Medulla oblongata (tissue), 1 donor: Measurements from ENCODE around the gene OTOA.
"Not testable (repeated sequence)": the region's sequence is repeated elsewhere in the genome, so short reads cannot be mapped to it uniquely, and the experiment has no call there.

Source experiments
- DNase-seq: peaks from one replicate; pipeline ENCODE4 v3.0.0-alpha.2; 2015; ENCODE audit errors: extremely low spot score

OTOA gene

DNA sequence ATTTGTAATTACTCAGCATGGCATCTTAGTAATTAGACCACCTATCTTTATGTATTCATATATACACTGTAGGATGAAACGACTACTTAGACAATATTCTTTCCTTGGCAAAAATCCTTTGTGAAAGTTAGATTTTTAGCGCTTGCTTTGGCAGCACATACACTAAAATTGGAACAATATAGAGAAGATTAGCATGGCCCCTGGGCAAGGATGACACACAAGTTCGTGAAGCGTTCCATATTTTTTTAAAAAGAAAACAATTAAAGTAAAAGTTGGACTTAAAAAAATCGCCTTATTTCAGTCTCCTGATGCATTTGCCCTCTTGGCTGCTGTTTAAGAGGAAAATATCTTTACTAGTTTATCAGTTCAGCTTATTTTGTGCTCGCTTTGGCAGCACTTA, 21.9 kb upstream of the OTOA start:
- DNase-seq = no peak

DNA sequence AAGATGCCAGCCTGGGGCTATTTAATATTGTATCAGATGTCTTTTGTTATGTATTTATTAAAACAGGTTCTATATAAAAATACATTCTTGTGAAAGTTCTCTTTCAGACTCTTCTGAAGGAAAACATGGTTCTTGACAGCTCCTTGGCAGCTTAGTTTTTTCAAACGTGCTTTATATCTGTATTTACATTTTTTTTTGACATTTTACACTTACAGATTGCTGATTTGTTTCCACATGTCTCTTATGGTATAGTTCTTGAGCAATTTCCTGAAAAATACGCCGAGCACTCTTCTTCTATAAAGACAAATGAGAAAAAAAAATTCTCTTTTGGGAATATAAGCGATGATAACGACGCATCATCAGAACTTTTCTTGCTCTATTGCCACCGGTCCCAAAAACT, 20.9 kb upstream of the OTOA start:
- no peak for DNase-seq

DNA sequence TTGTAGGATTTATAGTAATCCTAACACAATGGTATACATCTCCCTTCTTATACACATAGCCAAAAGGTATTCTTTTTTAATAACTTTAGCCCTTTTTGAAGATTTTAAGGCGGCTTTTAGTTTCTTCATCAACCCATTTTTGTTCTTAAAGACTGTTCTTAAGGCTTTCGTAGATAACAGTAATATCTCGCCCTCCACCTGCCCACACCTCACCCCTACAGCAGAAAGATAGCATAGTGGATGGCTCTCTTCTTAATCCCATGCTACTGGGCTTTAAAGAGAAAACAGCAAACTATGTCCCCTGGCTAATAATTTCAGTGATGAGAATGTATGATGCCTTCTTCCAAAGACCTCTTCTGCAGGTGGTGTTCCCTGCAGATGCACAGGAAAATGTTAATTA, 20.0 kb upstream of the OTOA start:
- no peak for DNase-seq

DNA sequence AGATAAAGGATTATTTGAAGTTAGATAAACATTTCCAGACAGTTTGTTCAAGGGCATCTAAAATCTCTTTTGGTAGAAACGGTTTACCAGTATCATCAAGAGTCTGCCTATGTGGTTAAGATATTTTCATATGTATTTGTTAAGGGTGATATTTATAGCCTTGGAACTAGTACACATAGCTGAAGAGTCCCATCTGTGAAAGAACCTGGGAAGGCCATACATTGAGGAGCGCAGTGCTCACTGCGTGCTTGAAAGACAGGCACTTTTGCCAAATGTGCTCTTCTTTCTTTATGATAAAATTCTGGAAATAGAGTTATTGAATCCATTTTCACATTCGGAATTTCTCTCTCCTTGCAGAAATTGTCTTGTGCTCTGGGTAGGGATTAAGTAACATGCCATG, 19.1 kb upstream of the OTOA start:
- DNase-seq = no peak

DNA sequence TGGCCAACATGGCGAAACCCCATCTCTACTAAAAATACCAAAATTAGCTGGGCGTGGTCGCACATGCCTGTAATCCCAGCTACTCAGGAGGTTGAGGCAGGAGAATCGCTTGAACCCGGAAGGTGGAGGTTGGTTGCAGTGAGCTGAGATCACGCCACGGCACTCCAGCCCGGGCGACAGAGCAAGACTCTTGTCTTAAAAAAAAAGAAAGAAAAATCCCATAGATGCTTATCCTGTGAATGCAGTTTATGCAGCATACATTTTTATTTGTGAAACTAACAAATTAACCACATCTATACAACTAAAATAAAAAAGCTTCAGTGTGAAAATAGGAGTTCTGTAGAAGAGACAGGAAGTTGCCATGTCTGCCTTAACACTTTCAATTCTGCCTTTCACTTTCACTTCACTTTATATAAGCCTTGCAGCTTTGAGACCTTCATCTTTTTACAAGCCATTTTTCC, 18.5 kb upstream of the OTOA start:
- peak; percentile 73 for DNase-seq

DNA sequence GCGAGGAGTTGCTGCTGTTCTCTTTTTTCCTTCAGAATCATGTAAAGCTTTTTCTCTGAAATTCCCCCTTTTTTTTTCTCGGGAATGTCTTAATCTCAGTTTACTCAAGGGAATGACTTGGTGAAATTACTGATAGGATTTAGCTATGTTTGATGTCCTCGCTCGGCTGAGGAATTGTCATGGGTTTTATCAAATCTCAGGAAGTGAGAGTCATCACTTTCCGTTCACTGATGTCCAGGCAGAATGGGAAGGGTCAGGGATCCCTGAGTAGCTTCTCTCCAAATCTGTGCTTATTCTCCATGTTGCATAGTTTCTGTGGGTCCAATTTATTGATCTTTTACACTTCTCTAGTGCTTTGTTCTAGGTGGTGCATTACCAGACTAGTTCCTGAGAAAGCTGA, 17.7 kb upstream of the OTOA start:
- DNase-seq = no peak

DNA sequence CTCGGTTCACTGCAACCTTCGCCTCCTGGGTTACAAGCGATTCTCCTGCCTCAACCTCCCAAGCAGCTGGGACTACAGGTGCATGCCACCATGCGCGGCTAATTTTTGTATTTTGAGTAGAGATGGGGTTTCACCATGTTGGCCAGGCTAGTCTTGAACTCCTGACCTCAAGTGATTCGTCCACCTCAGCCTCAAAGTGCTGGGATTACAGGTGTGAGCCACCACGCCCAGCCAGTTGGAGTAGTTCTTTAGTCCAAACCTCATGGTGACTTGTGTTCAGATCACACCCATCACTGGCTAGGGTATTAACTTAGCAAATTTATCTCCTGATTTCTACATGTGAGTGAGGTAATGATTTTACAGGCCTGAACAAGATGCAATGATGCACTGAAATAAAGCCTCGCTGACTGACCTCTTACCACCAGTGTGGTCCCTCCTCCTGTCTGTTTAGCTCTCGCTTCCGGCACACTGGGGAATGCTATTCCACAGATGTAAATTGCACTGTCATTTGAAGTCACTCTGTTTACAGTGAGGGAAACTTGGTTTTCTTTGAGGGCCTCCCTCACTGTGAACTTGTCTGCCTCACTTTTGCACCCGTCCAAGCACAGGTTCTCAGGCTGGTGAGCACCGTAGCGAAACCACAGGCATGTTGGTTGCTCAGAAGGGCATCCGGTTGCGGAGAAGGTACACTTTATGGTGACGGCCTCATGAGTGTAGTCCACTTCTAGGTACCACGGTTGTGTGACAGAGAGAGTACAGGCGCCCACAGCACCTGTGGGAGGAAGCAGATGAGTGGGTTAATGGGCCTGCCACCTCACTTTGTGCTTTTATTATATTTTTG, 16.8 kb upstream of the OTOA start:
- DNase-seq = no peak

DNA sequence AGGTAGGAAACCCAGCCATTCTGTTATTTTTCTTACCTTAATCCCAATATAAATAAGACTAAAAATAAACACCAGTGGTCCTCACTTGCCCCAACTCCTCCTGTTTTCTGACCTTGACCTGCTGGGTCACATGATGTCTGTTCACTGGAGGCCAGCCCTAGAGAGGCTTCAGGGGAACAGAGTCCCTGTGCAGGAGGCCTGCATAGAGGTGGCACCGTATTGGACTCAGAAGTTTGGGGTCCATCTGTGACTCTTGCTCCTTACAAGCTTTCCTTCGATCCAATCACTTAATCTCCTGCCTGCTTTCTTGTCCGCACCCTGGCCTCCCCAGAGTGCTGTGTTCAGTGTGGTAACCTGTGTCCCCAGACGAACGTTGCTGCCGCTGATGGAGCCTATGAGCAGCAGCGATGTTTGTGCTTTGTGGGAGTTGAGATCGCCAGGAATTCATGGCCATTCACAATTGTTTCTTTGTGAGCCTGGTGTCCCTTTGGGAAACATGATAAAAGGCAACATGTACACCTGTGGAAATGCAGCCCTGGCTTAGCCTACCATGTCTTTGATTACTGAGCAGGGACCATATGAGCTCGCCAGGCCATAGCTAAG, 16.1 kb upstream of the OTOA start:
- no peak for DNase-seq

DNA sequence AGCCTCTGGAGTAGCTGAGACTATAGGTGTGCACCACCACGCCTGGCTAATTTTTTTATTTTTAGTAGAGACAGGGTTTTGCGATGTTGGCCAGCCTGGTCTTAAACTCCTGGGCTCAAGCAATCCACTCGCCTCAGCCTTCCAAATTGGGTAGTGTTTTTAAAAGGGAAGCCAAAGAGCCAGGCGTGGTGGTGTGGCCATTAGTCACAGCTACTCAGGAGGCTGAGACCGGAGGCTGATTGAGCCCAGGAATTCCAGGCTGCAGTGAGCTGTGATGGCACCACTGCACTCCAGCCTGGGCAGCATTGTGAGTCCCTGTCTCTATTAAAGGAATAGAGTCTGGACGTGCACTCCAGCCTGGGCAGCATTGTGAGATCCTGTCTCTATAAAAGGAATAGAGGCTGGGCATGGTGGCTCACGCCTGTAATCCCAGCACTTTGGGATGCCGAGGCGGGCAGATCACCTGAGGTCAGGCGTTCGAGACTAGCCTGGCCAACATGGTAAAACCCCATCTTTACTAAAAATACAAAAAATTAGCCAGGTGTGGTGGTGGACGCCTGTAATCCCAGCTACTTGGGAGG, 13.9 kb upstream of the OTOA start:
- DNase-seq = not testable (repeated sequence)

DNA sequence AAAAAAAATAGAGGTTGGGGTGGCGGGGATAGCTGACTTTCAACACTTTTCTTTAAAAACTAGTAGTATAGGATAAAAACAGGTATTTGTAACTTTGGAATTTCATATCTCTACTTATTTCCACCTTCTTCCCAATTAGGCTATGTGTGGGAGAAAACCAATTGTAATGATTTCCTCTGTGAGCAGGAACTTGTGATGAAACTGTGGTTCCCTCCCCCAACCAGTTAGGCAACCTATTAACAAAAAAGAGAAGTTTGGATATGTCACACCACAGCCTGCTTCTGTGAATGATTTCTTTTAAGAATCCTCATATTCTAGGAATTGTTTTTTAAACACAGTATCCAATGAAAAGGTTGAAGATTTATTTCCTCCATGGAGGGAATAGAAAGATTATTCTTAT, 13.2 kb upstream of the OTOA start:
- DNase-seq = peak; percentile 78

DNA sequence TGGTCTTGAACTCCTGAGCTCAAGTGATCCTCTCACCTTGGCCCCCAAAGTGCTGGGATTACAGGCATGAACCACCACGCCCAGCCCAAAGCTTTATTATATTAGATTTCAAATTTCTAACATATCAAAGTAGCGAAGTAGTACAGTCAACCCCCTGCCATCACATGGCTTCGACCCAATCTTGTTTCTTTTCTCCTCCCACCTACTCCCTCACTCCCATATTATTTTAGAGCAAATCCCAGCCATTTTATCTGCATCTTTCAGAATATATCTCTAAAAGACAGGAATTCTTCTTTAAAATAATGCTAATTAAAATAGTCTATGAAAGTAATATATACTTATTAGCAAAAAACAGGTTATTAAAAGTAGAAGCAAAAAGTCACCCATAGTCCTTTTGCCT, 12.3 kb upstream of the OTOA start:
- no peak for DNase-seq

DNA sequence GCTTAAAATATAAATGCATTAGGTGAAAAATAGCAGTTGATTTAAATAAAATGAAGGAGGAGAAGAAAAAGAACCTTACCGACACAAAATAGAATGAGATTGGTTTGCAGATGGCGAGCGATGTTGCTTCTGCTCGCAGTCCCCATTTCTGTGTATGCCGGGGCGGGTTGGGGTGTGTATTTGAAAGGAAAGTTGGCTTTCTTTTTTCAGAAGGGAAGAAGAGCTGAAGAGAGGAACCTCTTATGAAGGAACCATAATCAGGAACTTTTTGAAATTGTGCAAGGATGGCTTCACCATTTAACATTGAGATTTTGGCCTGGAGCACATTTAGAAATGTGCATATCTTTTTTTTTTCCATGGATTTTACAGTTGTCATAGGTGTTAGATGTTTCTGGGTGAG, 11.3 kb upstream of the OTOA start, which contains the start of gene IGSF6:
Gene IGSF6, minus strand, starts transcription at position 156 of the 400 bp plus-strand sequence. Its CDS starts 10 bp downstream, at position 146.
- DNase-seq = no peak

DNA sequence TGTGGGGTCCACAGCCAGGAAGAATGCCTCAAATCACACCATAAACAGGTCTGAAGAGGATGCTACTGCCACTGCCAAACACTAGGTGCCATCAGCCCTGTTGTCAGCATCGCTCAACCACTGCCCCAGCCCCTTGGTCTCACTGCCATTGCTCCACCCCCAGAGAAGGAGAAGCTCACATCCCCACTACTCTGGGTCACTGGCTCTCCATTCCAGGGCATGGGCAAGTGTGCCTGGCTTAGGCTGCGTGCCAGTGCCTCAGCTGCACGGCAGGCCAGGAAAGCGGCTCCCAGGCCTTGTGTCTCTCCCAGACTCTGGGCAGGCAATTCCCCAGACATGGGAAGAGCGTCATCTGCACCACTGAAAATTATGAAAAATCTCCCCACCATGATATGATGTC, 10.2 kb upstream of the OTOA start:
- no peak for DNase-seq

DNA sequence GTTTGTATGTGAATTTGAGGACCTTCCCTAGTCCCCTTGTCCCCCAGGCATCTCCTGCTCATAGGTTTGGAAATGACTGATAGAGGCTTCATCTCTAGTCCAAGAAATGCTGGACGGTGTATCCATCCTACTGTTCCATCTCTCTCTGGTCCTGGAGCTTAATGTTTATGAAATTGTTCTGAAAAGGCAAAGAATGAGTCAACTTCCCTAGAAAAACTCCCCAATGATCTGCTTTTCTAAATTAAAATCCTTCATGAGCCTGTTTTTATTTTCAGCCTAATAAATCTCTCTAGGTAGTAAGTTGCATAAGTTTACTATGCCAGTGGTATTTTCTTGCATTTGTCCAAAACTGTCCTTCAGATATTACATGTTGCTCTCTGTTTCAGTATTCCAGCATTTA, 9.3 kb upstream of the OTOA start:
- DNase-seq = no peak

DNA sequence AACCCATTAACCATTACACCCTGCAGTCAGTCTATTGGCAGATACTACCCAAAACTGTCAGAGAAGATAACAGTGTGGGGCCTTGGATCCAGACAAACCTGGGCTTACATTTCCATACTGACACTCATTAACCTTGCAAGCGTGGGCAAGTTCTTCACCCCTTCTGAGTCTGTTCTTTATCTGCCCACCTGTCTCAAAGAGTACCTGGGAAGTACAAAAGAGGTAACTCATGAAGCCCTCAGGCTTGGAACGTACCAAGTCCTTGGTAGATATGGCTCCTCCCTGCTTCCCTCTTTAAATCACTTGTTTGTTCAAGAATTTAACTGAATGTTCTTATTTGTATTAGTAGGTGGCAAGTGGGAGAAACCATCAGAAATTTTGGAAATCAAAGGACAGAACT, 8.9 kb upstream of the OTOA start:
- no peak for DNase-seq

DNA sequence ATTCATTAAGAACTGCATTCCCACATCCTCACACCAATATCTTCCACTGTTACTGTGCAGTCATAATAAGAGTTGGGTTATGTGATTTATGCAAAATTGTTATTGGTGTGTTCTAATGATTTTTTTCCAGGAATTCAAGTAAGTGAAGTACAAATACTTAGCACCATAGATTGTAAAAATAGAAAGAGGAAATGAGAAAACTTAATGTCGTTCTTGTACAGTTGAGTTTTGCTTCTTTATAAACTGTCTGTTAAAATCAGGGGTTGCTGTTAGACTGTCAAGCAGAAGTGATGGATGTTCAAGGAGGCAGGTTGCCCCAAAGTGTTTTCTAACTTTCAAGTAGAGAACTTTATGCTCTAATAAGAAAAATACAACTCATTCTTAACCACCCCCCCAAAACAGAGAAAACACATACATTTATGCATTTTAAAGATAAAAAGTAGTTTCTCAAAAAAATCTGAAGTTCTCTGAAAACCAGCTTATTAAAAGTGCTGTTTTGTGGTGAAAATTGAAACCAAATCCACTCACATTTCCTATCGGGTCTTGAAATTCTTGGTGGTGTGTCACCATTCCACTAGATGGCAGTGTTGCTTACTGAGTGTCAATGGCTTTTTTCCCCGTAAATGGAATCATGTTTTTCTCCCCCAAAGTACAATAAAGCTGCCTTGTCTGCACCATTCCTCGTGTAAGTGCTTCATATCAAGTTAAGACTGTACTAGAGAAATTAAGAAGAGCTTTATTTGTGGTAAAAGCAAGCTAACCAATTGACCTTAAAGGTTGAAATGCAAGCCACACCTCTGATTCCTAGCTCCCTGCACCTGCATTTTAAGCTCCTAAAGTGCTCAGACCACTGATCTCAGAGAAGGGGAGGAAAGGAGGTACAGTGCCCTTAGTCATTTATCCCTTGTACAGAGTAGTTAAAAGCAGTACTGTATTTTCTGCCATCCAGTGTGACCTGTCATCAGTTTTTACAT, 6.7 kb upstream of the OTOA start:
- peak; percentile 85 for DNase-seq

DNA sequence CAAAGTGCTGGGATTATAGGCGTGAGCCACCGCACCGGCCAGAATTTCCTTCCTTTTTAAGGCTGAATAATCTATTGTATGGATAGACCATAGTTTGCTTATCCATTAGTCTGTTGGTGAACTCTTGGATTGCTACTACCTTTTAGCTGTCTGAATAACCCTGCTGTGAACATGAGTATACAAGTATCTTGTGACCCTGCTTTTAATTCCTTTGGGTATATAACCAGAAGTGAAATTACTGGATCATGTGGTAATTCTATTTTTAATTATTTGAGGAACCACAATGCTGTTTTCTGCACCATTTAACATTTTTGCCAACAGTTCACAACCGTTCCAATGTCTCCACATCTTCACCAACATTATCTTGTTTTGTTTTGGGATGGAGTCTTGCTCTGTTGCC, 4.6 kb upstream of the OTOA start:
- peak; percentile 50 for DNase-seq

DNA sequence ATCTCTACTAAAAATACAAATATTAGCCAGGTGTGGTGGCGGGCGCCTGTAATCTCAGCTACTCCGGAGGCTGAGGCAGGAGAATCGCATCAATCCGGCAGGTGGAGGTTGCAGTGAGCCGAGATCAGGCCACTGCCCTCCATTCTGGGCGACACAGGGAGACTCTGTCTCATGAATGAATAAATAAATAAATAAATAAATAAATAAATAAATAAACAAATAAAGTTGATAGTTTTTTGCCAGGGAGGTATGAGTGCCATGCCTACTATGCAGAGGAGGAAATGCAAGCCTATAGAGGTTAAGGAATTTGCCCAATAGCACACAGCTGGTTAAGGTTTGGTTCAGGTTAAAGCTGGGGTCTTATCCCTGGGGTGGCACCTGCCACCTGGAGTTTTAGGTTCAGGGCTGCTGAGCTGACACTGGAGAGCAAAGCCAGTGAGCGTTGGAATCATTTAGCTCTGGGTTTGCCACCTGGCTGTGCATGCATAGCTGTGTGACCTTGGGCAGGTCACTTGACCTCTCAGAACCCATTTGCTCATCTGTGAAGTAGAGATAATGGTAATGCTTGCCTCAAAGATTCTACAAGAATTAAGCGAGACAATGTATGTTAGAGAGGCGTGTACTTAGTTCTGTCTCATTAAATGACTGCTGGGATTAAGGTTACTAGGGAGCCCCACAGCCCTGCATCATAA, 1.2 kb downstream of the OTOA start:
- no peak for DNase-seq

DNA sequence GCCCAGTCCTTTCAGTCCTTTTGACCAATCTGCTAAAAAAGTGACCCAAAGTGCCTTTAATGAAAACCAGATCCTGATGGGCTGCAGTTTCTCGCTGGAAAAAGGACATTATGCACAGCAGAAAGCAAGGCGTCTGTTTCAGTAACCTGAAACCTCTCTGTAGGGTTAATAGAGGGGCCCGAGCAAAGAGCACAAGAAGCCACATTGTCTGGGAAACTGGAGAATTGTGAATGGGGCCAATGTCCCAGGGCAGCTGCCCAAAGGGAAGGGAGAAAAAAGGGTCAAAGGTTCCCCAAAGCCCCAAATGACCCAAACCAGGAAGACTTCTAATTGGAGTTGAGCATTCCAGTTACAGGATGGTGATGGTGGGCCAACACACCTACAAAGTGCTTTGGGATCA, 3.0 kb downstream of the OTOA start:
- DNase-seq = no peak

DNA sequence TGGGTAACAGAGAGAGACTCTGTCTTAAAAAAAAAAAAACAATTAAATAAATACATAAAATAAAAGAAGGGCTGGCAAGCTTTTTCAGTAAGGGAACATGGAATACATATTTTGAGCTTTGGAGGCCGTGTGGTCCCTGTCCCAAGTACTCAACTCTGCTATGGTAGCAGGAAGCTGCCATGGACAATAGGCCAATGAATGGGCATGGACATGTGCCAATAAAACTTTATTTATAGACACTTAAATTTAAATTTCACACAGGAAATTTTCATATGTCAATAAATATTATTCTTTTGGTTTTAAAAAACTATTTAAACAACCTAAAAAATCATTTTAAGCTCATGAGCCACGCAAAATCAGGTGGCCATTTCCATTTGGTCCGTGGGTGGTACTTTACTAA, 3.8 kb downstream of the OTOA start:
- DNase-seq = no peak

DNA sequence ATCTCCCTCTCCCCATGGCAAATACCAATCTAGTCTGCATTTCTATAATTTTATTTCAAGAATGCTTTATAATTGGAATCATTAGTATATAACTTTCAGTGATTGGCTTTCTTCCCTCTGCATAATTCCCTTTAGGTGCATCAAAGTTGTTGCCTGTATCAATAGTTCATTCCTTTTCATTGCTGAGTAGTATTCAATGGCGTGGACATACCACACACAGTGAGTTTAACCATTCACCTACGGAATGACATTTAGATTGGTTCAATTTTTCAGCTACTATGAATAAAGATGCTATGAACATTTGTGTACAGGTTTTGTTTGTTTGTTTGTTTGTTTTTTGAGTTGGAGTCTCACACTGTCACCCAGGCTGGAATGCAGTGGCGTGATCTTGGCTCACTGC, 9.7 kb downstream of the OTOA start:
- DNase-seq = no peak
